Spleen (tissue), 7 donors: ENCODE results near the gene SMCR8.

Experiments used
- POLR2A ChIP-seq, 3 donors: fragments of 450-650 bp; IDR thresholded peaks; one replicate each; pipeline ENCODE4 v1.5.1; 2017; ENCODE audit warnings: antibody characterized with exemption in 3 of 3, mild to moderate bottlenecking in 1 of 3
- POLR2AphosphoS5 ChIP-seq, 3 donors: sonication (generic); formaldehyde crosslinking; IDR thresholded peaks; one replicate each; pipeline ENCODE4 v1.5.1; 2017; ENCODE audit warnings: antibody characterized with exemption in 3 of 3
- TF ChIP-seq, protein P1 (sequence below), 11 experiments: fragments of 200-600 bp in 7 of 11; fragments of 450-650 bp in 4 of 11; sonication (generic) in 4 of 11; IDR thresholded peaks in 8 of 11; conservative IDR thresholded peaks in 3 of 11; 1 replicate in 7 of 11; 2 replicates in 4 of 11; pipeline versions ENCODE4 v1.4.0 to v1.8.0; 2016 to 2021; ENCODE audit warnings: antibody characterized with exemption in 11 of 11, inconsistent platforms in 4 of 11, mild to moderate bottlenecking in 1 of 11
- donor health status: DM: no; HTN: no; CAD: no; lungs with moderate emphysema.
- donor health status: DM: no; HTN: no; CAD: no.
- donor health status: DM: no; HTN: no; CAD: no.

DNA sequence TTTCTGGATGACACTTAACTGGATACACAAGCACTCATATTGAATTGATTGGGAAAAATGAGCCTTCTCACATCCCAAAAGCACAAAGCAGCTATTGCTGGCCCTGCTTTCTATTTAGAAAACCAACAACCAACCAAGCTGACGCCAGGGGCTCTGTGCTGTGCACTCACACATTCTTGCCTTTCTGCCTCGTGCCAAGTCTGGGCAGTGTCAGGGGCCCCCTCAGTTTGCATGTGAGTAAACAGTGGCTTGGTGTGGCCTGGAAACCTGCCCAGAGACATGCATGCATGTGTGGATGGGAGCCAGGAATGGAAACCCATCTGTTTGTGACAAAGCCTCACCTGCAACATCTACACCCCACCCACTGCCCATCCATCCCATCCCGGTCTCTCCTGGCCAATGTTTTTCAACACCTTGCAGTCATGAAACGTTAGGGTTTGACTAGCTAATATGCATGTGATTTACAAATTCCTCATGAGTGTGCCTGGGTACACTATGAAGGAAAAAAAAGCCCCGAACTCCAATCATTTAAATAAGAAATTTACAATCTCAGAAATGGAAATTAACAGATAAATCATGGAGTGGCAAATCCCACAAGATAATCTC lies 34.2 kb upstream of the SMCR8 start:
- TF ChIP-seq, protein P1, sequence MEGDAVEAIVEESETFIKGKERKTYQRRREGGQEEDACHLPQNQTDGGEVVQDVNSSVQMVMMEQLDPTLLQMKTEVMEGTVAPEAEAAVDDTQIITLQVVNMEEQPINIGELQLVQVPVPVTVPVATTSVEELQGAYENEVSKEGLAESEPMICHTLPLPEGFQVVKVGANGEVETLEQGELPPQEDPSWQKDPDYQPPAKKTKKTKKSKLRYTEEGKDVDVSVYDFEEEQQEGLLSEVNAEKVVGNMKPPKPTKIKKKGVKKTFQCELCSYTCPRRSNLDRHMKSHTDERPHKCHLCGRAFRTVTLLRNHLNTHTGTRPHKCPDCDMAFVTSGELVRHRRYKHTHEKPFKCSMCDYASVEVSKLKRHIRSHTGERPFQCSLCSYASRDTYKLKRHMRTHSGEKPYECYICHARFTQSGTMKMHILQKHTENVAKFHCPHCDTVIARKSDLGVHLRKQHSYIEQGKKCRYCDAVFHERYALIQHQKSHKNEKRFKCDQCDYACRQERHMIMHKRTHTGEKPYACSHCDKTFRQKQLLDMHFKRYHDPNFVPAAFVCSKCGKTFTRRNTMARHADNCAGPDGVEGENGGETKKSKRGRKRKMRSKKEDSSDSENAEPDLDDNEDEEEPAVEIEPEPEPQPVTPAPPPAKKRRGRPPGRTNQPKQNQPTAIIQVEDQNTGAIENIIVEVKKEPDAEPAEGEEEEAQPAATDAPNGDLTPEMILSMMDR (IDR thresholded peaks at IDR 0.05 in 8 of 11, conservative IDR thresholded peaks at IDR 0.05 in 3 of 11): no peak
- TF ChIP-seq POLR2AphosphoS5 (IDR thresholded peaks at IDR 0.05) (no peak), POLR2A (IDR thresholded peaks at IDR 0.05) (no peak)
